Osteoblast (primary cell): ENCODE data around the gene KRT73. TPM values are rescaled to one million over a fixed set of nuclear protein-coding genes. Genes with fewer than 3 reads are reported as not detected.

Source experiments
- DNase-seq: peaks from one replicate; pipeline ENCODE4 v3.0.0; 2011; ENCODE audit warnings: low spot score, mixed read lengths; ENCODE audit not compliant: insufficient read length; ENCODE audit errors: missing footprints
- H2AFZ ChIP-seq: 2 replicates; pipeline ENCODE4 v1.6.0; 2011; ENCODE audit warnings: mild to moderate bottlenecking, low read length
- H3K27ac ChIP-seq: 2 replicates; pipeline ENCODE4 v1.5.1; 2011; ENCODE audit warnings: mild to moderate bottlenecking, low read depth, low read length, moderate library complexity
- H3K27me3 ChIP-seq: 2 replicates; pipeline ENCODE4 v1.6.0; 2012; ENCODE audit warnings: mild to moderate bottlenecking, control low read depth, inconsistent platforms, low read length, moderate library complexity; ENCODE audit not compliant: insufficient read depth
- H3K36me3 ChIP-seq: 2 replicates; pipeline ENCODE4 v1.5.1; 2011; ENCODE audit warnings: mild to moderate bottlenecking, low read length, control low read depth, moderate library complexity; ENCODE audit not compliant: insufficient read depth
- H3K4me1 ChIP-seq: 2 replicates; pipeline ENCODE4 v1.5.1; 2011; ENCODE audit warnings: mild to moderate bottlenecking, low read length, control low read depth, moderate library complexity; ENCODE audit not compliant: insufficient read depth
- H3K4me2 ChIP-seq: 2 replicates; pipeline ENCODE4 v1.6.0; 2011; ENCODE audit warnings: mild to moderate bottlenecking, low read length; ENCODE audit not compliant: insufficient read depth
- H3K4me3 ChIP-seq: fragments of 200-600 bp; sonication (generic); 3 replicates; pipeline ENCODE4 v1.5.1; 2012; ENCODE audit warnings: mild to moderate bottlenecking, low read length, inconsistent platforms; ENCODE audit not compliant: insufficient read depth
- H3K79me2 ChIP-seq: 2 replicates; pipeline ENCODE4 v1.6.0; 2012; ENCODE audit warnings: mild to moderate bottlenecking, low read length, control low read depth, inconsistent platforms; ENCODE audit not compliant: insufficient read depth
- H3K9me3 ChIP-seq: 2 replicates; pipeline ENCODE4 v1.5.1; 2011; ENCODE audit warnings: low read depth, low read length, control low read depth
- H4K20me1 ChIP-seq: 2 replicates; pipeline ENCODE4 v1.6.0; 2012; ENCODE audit warnings: mild to moderate bottlenecking, low read length, control low read depth; ENCODE audit not compliant: insufficient read depth
- CTCF ChIP-seq: IDR thresholded peaks from 2 replicates; pipeline ENCODE4 v1.5.1; 2011; ENCODE audit warnings: mild to moderate bottlenecking, low read depth, low read length, moderate library complexity; ENCODE audit errors: extremely low read depth
- total RNA-seq: library from RNA; depleted of rRNA; stranded (reverse); fragments of >200 nt; gene quantifications from 2 replicates; pipeline ENCODE4 v1.2.3, GENCODE V29; 2012

KRT73 gene
- total RNA-seq, 1 donor, result not detected

DNA sequence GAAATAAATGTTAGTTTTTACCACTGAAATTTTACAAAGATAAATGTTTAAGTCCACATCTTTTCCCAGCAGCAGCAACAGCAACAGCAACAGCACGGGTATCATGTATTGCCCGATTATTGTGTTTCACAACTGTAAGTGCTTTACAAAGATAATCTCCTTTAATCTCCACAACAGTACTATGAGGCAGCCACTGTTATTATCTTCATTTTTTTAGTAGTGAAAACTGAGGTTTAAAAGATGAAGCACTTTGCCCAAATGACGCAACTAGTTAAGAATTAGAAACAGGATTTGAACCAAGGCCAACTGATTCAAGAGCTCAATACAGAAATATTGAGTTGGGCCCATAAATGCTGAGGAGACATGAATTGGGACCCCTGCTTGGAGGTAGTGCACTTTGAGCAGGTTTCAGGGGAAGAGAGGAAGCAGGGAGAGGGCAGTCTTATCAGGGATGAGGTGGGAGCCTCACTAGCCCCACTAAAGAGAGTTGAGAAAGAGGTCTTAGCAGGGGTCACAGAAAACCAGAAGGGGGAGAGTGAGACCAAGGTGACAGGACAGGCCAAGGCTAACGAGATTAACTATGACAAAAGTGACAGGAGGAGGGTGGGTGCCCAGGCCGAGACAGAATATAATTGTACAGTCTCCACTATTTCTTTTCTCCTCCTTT lies 18.4 kb upstream of the KRT73 start:
- no peaks in the 10 kb centered on the region for H3K79me2 ChIP-seq
- H2AFZ ChIP-seq, result no peak overlapping the region
- H4K20me1 ChIP-seq, result no peaks in the 10 kb centered on the region
- no peak for TF ChIP-seq CTCF
- no peaks in the 10 kb centered on the region for H3K4me1 ChIP-seq
- H3K4me3 ChIP-seq, result no peak overlapping the region
- H3K4me2 ChIP-seq, result no peak overlapping the region
- no peak overlapping the region for H3K27ac ChIP-seq
- no peaks in the 10 kb centered on the region for H3K36me3 ChIP-seq
- no peak for DNase-seq
- H3K27me3 ChIP-seq, result peaks cover 52% of the 10 kb centered on the region
- no peaks in the 10 kb centered on the region for H3K9me3 ChIP-seq

DNA sequence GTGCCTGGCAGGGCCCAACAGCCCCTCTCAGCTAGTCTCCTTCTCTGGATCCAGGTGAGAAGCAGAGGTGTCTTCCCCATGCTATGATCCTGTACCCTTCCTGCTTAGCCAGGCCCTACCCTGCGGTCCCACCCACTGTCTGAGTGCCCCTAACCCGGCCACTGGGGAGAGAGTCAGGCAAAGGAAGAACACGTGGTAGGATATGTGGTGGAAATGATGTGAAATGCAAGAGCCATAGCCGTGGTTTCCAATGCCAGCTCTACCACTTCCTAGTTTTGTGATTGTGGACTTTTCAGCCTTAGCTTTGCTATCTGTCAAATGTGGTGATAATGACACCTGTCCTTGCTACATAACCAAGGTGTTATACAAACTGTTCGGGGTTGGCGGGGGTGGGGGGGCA lies 17.8 kb upstream of the KRT73 start:
- no peaks in the 10 kb centered on the region for H3K36me3 ChIP-seq
- no peak overlapping the region for H3K27ac ChIP-seq
- no peak overlapping the region for H2AFZ ChIP-seq
- H3K9me3 ChIP-seq, result no peaks in the 10 kb centered on the region
- H3K4me3 ChIP-seq, result no peak overlapping the region
- H3K4me1 ChIP-seq, result no peaks in the 10 kb centered on the region
- H3K4me2 ChIP-seq, result no peak overlapping the region
- H3K79me2 ChIP-seq, result no peaks in the 10 kb centered on the region
- DNase-seq, result no peak
- TF ChIP-seq CTCF, result no peak
- H3K27me3 ChIP-seq, result peaks cover 51% of the 10 kb centered on the region
- no peaks in the 10 kb centered on the region for H4K20me1 ChIP-seq

DNA sequence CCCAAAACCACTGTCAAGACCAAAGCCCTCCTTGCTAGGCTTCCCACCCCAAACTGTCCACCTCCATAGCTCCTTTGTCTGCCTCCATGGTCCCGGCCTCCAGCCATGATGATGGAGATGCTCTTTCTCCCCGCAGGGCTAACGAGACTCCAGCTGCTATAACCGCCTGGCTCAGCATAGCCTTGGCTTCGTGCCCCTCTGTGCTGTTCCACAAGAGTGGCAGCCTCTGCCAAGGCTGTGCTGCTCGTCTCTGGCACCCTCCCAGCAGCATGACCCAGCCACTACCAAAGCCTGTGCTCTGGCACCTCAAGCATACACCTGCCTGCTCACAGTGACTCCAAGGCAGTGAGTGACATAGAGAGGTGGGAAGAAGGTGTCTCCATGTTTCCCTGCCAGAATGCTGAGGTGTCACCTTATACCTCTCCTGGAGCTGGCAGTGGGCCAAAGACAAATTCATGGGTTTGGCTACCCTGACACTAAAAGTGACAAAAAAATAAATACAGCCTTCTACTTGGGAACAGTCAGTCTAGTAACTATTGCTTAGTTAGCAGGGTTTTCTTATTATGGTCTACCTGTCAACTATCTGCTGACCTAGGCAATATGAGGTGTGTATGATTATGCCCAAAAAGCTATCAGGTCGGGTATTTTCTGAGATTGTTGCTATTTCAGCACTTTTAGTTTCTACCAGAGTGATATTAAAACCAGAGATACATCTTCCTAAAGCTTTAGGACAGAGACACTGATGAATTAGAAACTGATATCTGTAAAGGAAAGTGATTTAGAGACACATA lies 16.1 kb upstream of the KRT73 start:
- no peaks in the 10 kb centered on the region for H4K20me1 ChIP-seq
- H3K36me3 ChIP-seq, result no peaks in the 10 kb centered on the region
- H3K27me3 ChIP-seq, result peaks cover 42% of the 10 kb centered on the region
- H3K27ac ChIP-seq, result no peak overlapping the region
- no peaks in the 10 kb centered on the region for H3K4me1 ChIP-seq
- no peak overlapping the region for H2AFZ ChIP-seq
- no peak for TF ChIP-seq CTCF
- no peaks in the 10 kb centered on the region for H3K9me3 ChIP-seq
- no peak overlapping the region for H3K4me2 ChIP-seq
- no peak overlapping the region for H3K4me3 ChIP-seq
- H3K79me2 ChIP-seq, result no peaks in the 10 kb centered on the region
- no peak for DNase-seq

DNA sequence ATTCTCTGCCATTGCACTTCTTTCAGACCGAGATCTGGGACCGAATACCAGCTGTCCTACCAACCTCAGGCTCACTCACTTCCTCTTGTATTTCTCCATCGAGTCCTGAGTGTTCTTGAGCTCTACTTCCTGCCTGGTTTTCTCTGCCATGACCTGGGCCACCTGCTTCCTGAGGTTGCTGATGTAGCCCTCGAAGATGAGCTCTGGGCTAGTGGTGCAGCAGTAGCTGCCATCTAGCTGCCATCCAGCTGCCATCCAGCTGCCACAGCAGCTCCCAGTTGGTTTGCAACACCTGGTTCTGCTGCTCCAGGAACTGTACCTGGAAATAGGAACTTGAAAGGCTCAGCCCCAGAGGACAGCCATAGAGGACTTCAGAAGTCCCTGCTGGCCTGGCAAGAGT lies 15.0 kb upstream of the KRT73 start:
- Histone ChIP-seq H3K36me3 (no peaks in the 10 kb centered on the region), H3K27me3 (peaks cover 37% of the 10 kb centered on the region), H3K27ac (no peak overlapping the region), H4K20me1 (no peaks in the 10 kb centered on the region), H3K79me2 (no peaks in the 10 kb centered on the region), H3K9me3 (no peaks in the 10 kb centered on the region), H2AFZ (no peak overlapping the region), H3K4me1 (no peaks in the 10 kb centered on the region), H3K4me3 (no peak overlapping the region), H3K4me2 (no peak overlapping the region)
- TF ChIP-seq CTCF, result no peak
- DNase-seq, result no peak
